ENCODE results near the gene METTL22. TPM values are rescaled to one million over a fixed set of nuclear protein-coding genes. Genes with fewer than 3 reads are reported as not detected.

Gene METTL22
- total RNA-seq, 4 donors from 2014 or later, result 20.2 to 70.3 (median 45.4) TPM

GRCh38 chr16:8642146-8642545 is 20.6 kb downstream of the METTL22 start:
- intact Hi-C loops (cut with DNase I; ENCODE audit: low total_unique reads), result no loop called here
- Histone ChIP-seq H3K36me3 (no peaks in the 10 kb centered on the region), H3K9me3 (no peaks in the 10 kb centered on the region), H3K27me3 (no peaks in the 10 kb centered on the region), H3K4me3 (no peak overlapping the region), H3K4me1 (no peaks in the 10 kb centered on the region), H3K27ac (no peak overlapping the region)
- TF ChIP-seq, protein P1, sequence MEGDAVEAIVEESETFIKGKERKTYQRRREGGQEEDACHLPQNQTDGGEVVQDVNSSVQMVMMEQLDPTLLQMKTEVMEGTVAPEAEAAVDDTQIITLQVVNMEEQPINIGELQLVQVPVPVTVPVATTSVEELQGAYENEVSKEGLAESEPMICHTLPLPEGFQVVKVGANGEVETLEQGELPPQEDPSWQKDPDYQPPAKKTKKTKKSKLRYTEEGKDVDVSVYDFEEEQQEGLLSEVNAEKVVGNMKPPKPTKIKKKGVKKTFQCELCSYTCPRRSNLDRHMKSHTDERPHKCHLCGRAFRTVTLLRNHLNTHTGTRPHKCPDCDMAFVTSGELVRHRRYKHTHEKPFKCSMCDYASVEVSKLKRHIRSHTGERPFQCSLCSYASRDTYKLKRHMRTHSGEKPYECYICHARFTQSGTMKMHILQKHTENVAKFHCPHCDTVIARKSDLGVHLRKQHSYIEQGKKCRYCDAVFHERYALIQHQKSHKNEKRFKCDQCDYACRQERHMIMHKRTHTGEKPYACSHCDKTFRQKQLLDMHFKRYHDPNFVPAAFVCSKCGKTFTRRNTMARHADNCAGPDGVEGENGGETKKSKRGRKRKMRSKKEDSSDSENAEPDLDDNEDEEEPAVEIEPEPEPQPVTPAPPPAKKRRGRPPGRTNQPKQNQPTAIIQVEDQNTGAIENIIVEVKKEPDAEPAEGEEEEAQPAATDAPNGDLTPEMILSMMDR (IDR thresholded peaks at IDR 0.05), result no peak
- no peak for TF ChIP-seq POLR2A (IDR thresholded peaks at IDR 0.05)
- DNase-seq, result no peak

- Histone ChIP-seq H3K27me3 (no peaks in the 10 kb centered on the region), H3K4me3 (no peak overlapping the region), H3K36me3 (no peaks in the 10 kb centered on the region), H3K9me3 (no peaks in the 10 kb centered on the region), H3K4me1 (no peaks in the 10 kb centered on the region), H3K27ac (no peak overlapping the region)
- intact Hi-C loops (cut with DNase I; ENCODE audit: low total_unique reads), result no loop called here
- no peak for TF ChIP-seq POLR2A (IDR thresholded peaks at IDR 0.05)
- TF ChIP-seq, protein P1 (IDR thresholded peaks at IDR 0.05), result no peak
- DNase-seq, result no peak
These were observed 23.0 kb downstream of the METTL22 start for GRCh38 chr16:8644211-8645140.

DNA sequence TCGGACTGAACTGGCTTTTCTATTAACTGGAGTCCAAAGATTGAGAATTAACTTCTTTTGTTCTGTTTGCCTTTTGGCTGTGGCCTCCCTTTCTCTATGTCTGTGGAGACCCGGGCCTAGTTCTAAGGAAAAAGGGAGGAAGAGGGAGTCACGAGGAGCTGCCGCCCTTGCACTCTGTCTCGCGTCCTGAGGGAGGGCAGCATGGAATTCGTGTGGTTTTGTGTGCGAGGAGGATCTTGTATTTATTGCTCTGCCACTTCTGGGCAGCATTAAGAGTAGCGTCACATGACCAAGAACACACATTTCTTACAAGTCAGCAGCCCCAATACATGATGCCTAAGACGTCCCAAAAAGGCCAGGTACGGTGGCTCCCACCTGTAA is 23.6 kb downstream of the METTL22 start:
- Histone ChIP-seq H3K36me3 (no peaks in the 10 kb centered on the region), H3K27ac (no peak overlapping the region), H3K4me1 (no peaks in the 10 kb centered on the region), H3K9me3 (no peaks in the 10 kb centered on the region), H3K4me3 (no peak overlapping the region), H3K27me3 (no peaks in the 10 kb centered on the region)
- TF ChIP-seq, protein P1 (IDR thresholded peaks at IDR 0.05), result no peak
- TF ChIP-seq POLR2A (IDR thresholded peaks at IDR 0.05), result no peak
- no peak for DNase-seq
- intact Hi-C loops (cut with DNase I; ENCODE audit: low total_unique reads), result no loop called here

GRCh38 chr16:8645831-8646230 is 24.3 kb downstream of the METTL22 start:
- no peak overlapping the region for H3K27ac ChIP-seq

More at GRCh38 chr16:8645831-8646230, 24.3 kb downstream of the METTL22 start:
- intact Hi-C loops (cut with DNase I; ENCODE audit: low total_unique reads), result no loop called here
- Histone ChIP-seq H3K4me3 (no peak overlapping the region), H3K27me3 (no peaks in the 10 kb centered on the region), H3K9me3 (no peaks in the 10 kb centered on the region), H3K36me3 (no peaks in the 10 kb centered on the region), H3K4me1 (no peaks in the 10 kb centered on the region)
- DNase-seq, result no peak
- no peak for TF ChIP-seq POLR2A (IDR thresholded peaks at IDR 0.05)
- TF ChIP-seq, protein P1 (IDR thresholded peaks at IDR 0.05), result no peak
